ENCODE results near the gene GNAT3.

Gene GNAT3

DNA sequence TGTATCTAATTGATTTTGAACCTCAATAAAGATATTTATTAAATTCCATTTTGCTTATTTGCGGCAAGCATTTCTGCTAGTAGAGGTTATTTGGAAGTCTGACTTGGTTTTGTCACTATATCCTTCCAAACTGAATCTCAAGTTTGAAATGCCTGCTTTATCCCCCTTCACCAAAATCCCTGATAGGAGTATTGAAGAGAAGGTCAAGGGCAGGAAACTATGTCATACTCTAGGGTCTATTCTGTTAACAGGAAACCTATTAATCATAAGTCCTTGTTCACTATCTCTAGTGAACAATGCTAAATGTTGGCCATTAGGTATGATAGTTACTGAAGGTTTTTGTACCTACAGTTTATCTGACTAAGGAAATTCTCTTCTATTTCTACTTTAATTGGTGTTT, 11.5 kb downstream of the GNAT3 start:
- DNase-seq (ENCODE audit: low read depth in 2 of 2), result no peak

DNA sequence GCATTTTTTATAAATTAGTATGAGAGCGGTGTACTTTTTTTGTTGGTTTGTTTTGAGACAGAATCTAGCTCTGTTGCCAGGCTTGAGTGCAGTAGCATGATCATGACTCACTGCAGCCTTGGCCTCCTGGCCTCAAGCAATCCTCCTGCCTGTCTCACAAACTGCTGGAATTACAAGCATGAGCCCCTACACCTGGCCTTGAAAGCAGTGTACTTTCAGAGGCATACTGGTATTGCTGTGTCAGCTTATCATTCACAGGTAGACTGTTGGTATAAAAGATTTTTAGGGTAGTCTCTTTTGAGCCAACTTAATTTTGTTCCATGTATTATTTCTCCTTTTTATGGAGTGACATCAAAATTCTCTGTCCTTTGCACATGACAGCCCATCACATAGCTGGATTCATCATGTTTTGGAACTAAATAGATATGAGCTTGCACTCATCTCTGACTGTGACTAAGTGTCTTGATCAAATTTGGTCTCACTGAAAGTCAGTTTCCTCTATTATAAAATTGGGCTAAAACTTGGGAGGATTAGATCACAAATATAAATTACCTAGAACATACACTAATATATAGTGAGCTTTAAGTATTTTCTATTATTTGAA, 12.4 kb downstream of the GNAT3 start:
- DNase-seq (ENCODE audit: low read depth in 2 of 2), result no peak

DNA sequence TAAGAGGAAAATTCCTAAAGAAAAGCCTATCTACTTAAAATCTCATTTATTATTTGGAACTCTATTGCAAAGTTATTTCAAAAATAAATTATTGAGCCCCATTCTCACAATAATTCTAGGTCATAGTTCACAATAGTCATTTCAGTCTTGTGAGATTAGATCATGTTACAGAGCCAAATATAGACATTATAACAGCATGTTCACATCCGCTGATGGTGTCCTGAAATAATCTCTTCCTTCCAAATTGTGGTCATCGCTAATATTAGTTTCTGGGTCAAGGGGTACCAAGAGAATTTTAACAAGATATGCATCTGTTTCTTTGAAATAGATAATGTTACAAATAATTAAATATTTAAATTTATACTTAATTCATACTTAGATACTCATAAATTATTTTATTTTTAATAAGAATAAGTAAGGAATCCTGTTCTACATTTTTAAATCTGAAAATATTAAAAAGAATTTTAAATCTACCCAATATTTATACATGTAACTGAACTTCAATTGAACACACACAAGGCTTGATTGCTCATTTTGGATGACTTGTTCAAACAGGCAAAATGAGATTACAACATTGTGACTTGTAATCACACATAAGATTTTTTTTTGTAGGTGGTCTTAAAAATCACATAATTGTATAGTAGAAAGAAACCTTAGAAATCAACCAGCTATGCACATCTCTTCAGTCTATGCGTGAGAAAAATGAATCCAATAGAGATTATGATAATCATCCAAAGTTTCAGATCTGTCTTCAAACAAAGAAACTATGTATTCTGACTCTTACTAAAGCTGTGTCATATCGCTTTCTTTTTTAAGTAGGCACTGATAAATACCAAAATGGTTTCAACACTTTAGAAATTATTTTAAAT, 13.1 kb downstream of the GNAT3 start:
- no peak for DNase-seq (ENCODE audit: low read depth in 2 of 2)

DNA sequence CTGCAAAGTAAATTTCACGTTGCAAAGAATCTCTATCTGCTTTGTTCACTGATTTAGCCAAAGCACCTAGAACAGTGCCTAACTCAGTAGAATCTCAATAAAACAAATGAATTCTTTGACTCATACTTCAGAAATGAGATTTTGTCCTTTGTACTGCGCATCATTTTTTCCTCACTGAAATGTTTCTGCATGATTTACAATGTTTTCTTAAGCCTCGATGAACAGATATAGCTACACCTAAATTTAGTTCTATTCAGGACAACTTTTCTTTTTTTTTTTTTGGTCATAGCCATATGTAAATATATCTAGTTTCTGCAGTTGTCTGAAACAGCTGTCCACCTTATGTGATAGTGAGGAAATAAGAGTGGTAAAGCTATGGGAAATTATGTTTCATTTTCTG, 15.3 kb downstream of the GNAT3 start:
- DNase-seq (ENCODE audit: low read depth in 2 of 2), result no peak

DNA sequence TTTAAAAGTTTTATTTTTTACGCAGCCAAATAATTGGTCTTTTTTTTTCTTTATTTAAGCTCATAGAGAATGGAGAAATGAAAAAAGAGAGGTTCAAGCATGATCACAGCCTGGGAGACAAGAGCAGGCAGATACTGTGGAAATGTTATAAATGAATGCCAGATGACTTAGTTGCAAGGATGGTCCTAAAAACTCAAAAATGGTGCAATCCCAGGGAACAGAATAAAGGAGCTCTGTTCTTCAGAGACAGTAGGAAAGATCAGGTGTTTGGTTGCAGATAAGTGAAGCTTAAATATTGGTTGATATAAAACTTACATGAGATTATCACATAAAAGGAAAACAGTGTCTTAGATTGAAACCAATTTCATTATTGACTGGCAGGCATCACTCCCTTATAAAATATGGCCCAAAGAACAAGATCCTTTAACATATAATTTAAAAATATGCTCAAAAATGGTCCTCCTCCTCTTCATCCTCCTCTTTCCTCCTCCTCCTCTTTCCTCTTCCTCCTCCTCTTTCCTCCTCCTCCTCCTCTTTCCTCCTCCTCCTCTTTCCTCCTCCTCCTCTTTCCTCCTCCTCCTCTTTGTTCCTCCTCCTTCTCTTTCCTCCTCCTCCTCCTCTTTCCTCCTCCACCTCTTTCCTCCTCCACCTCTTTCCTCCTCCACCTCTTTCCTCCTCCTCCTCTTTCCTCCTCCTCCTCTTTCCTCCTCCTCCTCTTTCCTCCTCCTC, 18.6 kb downstream of the GNAT3 start:
- DNase-seq (ENCODE audit: low read depth in 2 of 2), result no peak

DNA sequence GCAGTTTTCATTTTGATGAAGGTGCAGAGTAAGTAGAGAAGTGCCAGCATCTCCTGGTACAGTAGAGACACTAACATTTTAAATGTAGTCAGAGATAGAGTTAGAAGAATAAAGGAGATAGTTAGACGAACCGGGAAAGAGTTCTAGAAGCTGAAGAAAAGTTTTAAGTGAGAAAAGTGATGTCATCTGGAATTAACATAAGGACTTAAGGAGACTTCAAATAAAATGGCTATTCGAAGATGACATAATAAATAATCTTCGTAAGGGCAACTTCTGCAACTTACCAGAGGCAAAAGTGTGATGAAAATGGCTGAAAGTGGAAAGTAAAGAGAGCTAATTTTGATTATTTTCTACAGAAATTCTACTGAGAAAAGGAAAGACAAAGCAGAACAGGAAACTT, 20.4 kb downstream of the GNAT3 start:
- DNase-seq (ENCODE audit: low read depth in 2 of 2), result no peak

DNA sequence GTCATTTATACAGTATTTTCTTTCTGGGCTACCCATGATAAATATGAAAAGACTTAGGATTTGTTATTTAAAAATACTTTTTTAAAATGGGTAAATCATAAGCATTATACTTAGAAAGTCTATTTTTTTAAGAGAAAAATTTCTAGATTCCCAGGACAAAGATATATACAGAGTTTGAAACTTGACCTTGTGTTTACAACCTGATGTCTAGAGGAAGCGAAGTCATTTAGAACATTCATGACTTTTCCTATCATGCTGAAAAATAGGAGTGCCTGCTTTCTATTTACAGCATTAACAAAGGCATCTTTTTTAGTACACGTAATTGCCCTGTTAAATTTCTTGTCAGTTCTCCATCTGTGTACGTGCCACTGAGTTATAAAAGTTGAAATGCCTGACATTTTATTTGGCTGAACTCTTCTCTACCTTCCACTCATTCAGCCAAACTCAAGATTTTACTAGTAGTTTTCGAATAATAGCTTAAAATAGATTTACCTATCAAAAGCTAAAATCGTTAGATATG, 23.0 kb downstream of the GNAT3 start:
- no peak for DNase-seq (ENCODE audit: low read depth in 2 of 2)

DNA sequence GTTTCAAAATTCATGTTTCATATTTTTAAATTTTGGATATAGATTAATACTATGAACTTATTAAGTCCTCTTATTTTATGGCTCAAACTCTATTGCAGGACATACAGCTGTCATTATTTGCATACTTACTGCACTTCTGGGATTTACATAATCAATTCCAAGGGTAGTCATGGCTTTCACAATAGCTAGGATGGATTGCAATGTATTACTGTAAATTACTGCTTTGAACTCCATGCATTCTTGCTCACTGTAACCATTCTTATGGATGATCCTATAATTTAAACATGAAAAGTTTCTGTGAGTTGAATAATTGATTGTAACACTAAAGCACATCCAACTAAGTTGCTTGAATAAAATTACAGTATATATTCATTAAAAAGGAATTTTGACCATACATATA, 23.5 kb downstream of the GNAT3 start:
- no peak for DNase-seq (ENCODE audit: low read depth in 2 of 2)

DNA sequence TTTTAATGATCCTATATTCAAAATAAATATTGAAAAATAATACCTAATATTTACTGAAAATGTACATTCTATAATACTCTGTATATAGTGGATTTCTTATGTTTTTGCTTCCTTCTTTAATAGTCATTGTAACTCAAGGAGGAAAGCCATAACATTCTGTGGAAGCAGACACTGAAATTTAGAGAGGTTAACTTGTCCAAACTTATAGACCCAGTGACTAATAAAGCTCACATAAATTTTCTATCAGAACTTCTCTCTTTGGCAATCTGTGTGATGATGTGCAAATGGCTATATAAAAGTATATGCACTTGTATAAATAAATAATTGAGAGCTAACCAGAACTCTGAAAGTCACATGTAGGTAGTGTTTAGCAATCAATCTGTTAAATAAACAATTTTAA, 26.1 kb downstream of the GNAT3 start:
- no peak for DNase-seq (ENCODE audit: low read depth in 2 of 2)

DNA sequence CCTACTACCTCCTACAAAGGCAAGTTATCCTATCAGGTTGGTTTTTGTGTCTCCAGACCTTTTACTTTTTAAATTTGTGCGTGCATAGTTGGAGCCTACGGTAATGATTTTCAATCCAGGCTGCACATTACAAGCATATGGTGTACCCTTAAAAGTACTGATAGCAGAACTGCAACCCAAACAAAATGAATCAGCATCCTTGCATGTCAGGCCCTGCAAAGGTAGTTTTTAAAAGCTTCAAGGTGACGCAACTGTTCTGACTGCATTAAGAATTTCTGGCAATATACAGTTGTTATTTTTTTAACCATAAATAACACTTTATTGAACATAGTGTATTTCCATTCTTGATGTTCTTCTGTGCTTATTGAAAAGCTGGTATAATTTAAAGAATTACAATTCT, 28.9 kb downstream of the GNAT3 start:
- DNase-seq (ENCODE audit: low read depth in 2 of 2), result no peak

DNA sequence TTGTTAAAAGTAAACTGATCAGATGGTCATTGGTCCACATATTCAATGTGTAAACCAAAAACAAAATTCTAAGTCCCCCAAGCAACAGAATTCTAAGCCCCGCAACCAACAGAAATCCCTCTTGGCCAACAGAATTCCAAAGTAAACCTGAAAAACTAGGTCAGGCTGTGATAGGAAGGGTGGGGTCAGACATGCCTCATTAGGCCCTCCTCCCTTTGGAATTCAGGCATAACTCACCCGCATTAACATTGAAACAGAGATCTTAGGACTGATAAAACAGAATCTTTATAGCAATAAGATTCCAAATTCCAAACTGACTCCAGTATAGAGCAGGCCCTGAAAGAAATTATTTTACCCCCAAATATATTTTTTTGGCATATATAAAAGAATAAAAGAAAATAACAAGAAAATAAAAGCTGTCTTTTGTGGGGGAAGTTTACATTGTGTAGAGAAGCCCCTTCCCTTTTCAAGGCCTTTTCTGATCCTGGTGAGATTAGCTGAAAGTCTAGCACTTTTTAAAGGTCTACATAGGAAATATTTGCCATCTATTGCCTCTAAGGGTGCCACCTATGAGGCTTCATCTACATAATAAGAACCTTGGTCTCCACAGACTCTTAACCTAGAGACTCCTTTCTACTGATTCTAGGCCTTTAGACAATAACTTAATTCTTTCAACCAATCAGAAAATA, 30.5 kb downstream of the GNAT3 start:
- DNase-seq (ENCODE audit: low read depth in 2 of 2), result no peak

DNA sequence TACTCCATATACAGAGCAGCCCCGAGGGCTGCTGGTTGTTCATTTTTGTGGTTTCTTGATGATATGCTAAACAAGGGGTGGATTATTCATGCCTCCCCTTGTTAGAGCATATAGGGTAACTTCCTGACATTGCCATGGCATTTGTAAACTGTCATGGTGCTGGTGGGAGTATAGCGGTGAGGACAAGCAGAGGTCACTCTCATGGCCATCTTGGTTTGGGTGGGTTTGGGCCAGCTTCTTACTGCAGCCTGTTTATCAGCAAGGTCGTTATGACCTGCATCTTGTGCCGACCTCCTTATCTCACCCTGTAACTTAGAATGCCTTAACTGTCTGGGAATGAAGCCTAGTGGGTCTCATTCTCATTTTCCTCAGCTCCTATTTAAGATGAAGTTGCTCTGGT, 31.3 kb downstream of the GNAT3 start:
- DNase-seq (ENCODE audit: low read depth in 2 of 2), result no peak

DNA sequence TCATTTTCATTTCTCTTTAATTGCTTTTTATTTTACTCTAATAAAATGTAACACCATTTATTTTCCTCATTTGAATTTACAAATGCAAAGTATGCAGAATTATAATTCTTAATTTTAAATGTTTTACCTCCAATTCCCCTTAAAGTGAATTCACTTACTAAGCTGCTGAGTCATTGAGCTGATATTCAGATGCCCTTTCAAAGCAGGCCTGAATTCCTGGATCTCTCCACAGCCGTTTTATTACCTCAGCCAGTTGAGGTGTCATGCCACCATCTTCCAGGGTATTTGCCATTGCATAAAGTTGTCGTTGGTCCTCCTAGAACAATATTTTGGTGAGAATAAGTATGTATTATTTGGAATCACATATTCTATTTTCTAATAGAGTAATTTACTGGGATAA, 33.2 kb downstream of the GNAT3 start:
- DNase-seq (ENCODE audit: low read depth in 2 of 2), result no peak

DNA sequence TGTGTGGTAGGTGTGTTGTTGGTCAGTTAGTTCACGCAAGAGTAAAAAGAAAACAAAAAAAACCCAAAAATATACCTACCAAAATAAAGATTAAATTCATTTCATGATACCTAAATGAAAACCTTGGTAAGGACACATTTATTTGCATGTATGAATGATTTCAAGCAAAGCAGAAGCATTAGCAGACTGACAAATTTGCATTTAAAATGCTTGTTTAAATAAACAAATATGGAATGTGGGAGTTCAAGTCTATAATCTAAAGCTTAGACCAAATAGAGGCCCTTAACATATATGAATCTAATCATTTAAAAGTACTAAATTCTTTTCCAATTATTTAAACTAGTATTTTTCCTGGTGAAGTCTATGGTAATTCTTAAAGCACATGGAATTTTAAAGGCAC, 35.8 kb downstream of the GNAT3 start:
- DNase-seq (ENCODE audit: low read depth in 2 of 2), result no peak

DNA sequence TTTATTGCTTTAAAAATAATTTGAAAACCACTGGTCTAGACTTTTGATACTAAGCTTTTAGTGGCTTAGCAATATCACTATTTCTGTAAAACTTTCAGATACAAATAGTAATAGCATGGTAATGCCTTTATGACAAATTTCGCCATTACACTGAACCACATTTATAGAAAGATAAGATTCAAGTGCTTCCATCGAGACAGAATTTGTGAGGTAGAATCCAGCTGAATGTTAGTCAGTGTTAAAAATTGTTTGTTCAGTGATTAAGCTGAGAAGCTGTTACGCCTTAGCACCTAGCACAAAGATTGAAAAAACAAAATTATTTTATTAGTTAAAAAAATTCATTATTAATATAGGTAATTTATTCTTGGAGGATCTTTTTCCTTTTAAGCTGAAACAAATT, 36.5 kb downstream of the GNAT3 start:
- no peak for DNase-seq (ENCODE audit: low read depth in 2 of 2)

DNA sequence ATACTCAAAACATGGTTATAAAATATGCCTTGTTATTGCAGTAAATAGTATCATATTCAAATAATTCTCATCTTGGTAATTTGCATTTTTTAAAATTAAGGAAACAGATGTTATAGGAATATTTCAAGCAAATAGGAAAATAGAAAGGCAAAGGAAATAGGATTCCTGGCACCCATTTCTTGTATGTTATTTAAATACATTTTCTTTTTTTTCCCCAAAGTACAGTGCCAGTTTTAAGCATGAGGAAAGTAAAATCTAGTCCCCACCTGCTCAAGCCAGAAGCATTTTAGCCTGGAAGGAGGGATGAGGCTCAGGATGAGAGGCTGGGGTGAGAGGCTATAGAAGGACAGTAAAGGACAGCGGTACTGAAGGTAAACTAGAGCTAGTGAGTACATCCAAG, 38.1 kb downstream of the GNAT3 start:
- DNase-seq (ENCODE audit: low read depth in 2 of 2), result no peak

DNA sequence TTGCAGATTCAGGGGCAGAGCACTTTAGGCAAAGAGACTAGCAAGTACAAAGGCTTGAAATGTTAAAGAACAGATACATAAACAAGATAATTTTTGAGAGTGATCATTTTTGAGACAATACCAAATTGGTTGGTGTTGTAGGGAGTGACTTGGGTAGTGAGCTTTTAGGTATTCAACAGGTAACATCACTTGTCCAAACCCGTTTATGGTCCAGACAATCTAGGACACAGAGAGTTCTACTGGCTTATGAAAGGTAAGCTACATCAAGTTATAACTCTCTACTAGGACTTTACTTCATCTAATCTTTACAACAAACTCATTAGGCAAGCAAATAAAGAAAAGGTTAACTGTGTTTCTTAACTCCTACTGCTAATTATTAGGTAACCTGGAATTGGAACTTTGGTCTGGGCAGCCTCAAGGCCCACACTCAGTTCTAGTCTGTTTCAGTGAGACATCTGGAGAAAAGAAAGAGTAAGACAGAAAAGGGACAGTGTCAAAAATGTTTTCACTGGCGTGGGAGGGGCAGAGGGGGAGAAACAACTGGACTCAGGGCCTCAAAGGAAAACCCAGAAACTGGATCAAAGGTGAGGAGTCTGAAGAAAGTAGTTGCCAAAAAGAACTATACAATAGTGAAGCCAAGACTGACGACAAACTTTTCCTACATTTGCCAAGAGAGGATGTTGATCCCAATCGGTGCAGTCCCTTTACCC, 39.2 kb downstream of the GNAT3 start:
- DNase-seq (ENCODE audit: low read depth in 2 of 2), result no peak

DNA sequence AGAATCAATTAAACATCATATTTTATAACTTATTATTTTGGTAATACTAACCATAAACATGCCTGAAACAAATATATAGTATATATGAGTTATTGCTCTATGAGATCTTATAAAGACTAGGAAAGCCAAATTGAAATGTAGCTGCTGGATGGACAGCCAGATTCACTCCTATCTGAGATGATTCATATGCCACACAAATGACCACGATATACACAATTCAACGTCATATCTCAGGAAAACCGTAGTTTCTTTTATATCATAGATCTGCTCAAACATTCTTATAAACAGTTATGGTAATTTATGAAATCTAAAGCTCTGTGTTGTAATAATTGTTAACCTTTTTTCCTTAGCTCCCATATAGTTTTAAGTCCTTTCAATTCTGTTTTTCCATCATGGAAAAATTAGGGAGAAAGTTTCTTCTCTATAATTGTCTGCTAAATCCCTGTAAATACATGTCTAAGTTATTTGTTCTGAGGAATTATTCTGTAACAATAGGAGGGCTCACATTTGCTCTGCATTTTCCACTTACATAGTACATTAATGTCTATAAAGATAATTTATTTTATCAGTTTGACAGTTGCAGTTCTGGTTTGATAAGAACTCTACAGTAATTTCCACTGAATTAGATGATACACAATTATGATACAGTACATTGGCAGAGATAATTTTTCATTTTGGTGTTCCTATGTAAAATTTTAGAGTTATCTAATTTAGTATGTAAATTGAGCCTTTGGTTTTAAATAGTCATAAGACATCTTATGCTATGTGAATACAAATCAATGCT, 42.7 kb downstream of the GNAT3 start:
- no peak for DNase-seq (ENCODE audit: low read depth in 2 of 2)

DNA sequence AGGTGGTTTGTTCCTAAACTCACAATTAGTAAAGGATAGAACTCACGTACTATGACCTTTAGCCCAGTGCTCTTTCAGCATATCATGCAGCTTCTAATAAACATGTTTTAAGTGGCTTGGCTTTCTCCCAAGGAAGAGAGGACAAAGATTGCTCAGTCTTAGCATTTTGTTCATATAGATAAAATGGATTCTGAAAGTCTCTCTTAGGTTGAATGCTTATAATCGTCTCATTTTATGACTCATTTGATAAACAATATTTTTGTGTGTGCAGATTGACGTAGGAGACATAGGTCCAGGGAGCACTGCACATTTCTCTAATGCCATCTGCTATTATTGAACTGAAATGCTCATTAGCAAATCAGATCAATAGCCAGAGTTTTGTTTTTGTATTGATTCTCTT, 44.8 kb downstream of the GNAT3 start:
- no peak for DNase-seq (ENCODE audit: low read depth in 2 of 2)

DNA sequence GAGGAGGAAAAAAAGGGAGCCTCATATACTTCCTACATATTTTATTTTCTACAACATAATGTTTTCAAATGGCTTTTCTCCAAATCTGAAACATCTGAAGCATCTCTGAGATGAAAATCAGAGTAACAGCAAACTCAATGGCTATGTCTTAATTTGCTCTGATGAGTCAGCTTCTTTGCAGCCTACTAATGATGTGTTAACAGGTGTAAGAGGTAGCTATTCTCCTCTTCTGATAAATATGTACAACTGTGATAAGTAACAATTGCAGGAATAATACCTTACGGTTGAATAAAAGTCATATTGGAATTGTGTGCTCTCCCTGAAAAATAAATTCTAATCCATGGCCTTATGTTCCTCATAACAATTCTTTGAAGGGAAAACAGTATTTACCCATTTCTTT, 45.2 kb downstream of the GNAT3 start:
- no peak for DNase-seq (ENCODE audit: low read depth in 2 of 2)

DNA sequence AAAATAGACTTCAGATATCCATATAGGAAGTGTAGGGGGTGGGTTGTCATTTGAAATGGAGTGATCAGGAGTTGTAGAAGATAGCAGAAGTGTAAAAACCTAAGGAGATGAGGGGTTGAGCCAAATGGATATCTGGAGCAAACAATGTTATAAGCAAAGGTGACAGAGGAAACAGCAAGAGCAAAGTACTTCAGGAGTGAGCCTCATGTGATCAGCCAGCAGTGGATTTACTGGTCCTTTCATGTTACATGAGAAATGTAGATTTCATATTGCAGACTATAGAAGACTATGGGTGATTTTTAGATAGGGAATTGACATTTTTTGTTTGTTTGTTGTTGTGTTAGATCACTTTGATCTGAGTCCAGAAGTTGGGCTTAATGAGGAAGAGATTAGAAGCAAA, 47.7 kb downstream of the GNAT3 start:
- DNase-seq (ENCODE audit: low read depth in 2 of 2), result no peak
